MM.1S (cell line): Measurements from ENCODE around the gene SPATC1L.

Experiments used
- EZH2 ChIP-seq: fragments of 300-600 bp; sonication (generic); optimal IDR thresholded peaks from 2 replicates; pipeline ENCODE3; 2017; ENCODE audit warnings: low read depth, mild to moderate bottlenecking, antibody characterized with exemption, low read length, mixed read lengths
- TF ChIP-seq, protein P1 (sequence below): fragments of 300-600 bp; sonication (generic); IDR thresholded peaks from 2 replicates; pipeline ENCODE4 v1.5.1; 2016; ENCODE audit warnings: antibody characterized with exemption, low read length, mixed read lengths

DNA sequence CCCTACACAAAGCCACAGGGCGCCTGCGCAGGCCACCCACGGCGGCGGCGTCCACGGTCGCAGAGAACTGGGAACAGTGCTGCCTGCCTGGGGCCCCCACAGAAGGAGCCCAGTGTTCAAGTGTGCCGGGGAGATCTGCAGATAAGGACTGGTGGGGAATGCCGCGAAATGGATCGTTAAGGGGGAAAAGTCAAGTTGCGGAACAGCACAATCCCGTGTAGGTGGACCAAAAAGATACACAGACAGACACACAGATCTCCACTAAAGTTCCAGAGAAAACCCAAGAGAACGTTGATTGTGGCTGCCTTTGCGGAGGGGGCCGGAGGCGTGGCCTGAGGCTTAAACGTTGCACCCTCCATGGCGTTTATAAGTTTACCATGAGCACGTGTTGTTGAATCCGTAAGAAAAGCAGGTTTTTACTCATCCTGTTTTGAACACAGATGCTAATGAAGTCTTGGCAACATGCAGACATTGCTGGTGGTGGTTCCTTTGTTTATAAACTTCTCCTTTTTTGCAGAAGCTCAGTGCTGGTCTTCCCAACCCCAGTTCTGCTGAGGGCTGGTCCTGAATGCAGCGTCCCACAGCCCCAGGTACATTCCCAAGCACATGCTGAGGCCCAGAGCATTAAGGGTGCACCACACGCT is 4.1 kb downstream of the SPATC1L start:
- TF ChIP-seq, protein P1, sequence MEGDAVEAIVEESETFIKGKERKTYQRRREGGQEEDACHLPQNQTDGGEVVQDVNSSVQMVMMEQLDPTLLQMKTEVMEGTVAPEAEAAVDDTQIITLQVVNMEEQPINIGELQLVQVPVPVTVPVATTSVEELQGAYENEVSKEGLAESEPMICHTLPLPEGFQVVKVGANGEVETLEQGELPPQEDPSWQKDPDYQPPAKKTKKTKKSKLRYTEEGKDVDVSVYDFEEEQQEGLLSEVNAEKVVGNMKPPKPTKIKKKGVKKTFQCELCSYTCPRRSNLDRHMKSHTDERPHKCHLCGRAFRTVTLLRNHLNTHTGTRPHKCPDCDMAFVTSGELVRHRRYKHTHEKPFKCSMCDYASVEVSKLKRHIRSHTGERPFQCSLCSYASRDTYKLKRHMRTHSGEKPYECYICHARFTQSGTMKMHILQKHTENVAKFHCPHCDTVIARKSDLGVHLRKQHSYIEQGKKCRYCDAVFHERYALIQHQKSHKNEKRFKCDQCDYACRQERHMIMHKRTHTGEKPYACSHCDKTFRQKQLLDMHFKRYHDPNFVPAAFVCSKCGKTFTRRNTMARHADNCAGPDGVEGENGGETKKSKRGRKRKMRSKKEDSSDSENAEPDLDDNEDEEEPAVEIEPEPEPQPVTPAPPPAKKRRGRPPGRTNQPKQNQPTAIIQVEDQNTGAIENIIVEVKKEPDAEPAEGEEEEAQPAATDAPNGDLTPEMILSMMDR = no peak
- no peak for TF ChIP-seq EZH2
